Activated effector memory CD4-positive, alpha-beta T cell treated with anti-CD3 and anti-CD28 coated beads, Interleukin-2, amount 50 U/mL, for 16 hours (primary cell): ENCODE measurements around the gene TAGLN.

Experiments
- DNase-seq: peaks from one replicate; pipeline ENCODE4 v3.0.0-alpha.2; 2020

Gene TAGLN

GRCh38 chr11:117181586-117182550 is 17.3 kb upstream of the TAGLN start:
- peak; percentile 50 for DNase-seq

GRCh38 chr11:117182551-117182935 is 16.6 kb upstream of the TAGLN start:
- peak; percentile 51 for DNase-seq

DNA sequence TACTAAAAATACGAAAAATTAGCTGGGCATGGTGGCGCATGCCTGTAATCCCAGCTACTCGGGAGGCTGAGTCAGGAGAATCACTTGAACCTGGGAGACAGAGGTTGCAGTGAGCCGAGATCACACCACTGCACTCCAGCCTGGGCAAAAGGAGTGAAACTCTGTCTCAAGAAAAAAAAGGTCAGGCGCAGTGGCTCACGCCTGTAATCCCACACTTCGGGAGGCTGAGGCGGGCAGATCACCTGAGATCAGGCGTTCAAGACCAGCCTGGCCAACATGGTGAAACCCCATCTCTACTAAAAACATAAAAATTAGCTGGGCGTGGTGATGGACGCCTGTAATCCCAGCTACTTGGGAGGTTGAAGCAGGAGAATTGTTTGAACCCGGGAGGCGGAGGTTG is 16.0 kb upstream of the TAGLN start:
- peak; percentile 44 for DNase-seq

DNA sequence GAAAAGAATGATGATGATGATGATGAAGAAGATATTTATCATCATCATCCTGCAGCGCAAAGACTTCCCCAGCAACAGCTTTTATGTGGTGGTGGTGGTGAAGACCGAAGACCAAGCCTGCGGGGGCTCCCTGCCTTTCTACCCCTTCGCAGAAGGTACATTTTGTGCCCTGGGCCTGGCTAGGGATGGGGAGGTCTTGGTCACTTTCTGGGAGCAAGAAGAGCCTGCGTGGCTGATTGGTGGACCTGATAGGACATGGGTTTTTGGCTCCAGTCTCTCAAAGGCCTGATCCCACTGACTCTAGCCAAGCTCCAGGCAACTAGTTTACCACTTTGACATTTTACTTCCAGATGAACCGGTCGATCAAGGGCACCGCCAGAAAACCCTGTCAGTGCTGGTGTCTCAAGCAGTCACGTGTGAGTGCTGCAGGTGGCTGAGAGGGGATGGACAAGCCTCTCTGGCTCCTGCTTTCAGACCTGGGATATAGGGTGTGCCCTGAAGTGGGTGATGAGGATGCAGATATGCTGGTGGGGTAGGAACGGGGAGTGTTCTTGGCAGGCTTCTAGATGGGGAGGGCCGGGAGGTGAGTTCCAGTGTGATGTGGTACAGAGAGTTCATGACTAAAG is 15.3 kb upstream of the TAGLN start:
- DNase-seq: peak; percentile 43

DNA sequence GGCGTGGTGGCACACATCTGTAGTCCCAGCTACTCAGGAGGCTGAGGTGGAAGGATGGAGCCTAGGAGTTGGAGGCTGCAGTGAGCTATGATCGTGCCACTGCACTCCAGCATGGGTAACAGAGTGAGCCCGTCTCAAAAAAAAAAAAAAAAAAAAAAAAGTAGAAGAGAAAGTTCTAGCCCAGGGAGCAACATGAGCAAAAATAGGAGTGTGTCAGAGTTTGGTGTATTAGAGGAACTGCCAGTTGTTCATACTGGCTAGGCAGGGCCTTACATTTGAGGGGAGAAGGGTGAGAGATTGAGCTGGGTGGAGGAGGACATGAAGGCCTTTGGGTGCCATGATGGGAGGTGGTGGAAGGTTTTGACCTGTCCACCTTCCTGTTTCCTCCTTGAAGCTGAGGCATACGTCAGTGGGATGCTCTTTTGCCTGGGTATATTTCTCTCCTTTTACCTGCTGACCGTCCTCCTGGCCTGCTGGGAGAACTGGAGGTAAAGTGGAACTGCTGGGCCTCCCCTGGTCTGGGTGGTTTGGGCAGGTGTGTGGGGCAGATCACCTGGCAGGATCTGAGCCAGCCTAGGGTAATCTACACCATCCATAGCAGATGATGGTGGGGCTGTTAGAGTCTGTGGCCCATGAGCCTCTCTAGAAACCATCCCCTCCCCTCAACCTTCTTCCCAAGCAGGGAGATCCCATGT is 13.3 kb upstream of the TAGLN start:
- DNase-seq: peak; percentile 17

GRCh38 chr11:117186431-117186761 is 12.8 kb upstream of the TAGLN start:
- DNase-seq: peak; percentile 53

GRCh38 chr11:117187007-117187406 is 12.2 kb upstream of the TAGLN start:
- peak; percentile 30 for DNase-seq

- no peak for DNase-seq
Observed at GRCh38 chr11:117187428-117187798, 11.8 kb upstream of the TAGLN start.

GRCh38 chr11:117187799-117188481 is 11.2 kb upstream of the TAGLN start:
- DNase-seq: peak; percentile 57

GRCh38 chr11:117188620-117189081 is 10.5 kb upstream of the TAGLN start:
- peak; percentile 52 for DNase-seq

GRCh38 chr11:117189191-117189940 is 9.8 kb upstream of the TAGLN start:
- peak; percentile 38 for DNase-seq

DNA sequence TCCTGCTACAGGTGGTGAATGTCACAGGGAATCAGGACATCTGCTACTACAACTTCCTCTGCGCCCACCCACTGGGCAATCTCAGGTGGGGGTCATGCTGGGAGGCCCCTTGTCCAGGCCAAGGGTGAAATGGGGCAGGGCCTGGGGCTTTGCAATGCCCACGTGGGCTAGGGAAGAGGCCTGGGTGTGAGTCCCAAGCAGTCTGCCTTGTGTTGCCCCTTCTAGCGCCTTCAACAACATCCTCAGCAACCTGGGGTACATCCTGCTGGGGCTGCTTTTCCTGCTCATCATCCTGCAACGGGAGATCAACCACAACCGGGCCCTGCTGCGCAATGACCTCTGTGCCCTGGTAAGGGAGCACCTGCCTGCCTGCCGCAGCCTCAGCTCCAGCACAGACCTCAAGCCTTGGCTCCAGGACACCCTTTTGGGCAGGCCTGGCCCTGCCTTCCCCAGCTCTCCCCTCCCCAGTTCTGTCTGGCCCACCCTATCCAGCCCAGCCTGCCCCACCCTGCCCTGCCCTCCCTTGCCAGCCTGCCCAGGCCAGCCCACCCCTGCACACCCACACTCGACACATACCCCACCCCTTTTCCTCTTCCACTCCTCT is 9.1 kb upstream of the TAGLN start:
- peak; percentile 47 for DNase-seq

- DNase-seq: peak; percentile 50
Observed at GRCh38 chr11:117191680-117192400, 7.3 kb upstream of the TAGLN start.

- DNase-seq: no peak
Observed at GRCh38 chr11:117192401-117192875, 6.7 kb upstream of the TAGLN start.

DNA sequence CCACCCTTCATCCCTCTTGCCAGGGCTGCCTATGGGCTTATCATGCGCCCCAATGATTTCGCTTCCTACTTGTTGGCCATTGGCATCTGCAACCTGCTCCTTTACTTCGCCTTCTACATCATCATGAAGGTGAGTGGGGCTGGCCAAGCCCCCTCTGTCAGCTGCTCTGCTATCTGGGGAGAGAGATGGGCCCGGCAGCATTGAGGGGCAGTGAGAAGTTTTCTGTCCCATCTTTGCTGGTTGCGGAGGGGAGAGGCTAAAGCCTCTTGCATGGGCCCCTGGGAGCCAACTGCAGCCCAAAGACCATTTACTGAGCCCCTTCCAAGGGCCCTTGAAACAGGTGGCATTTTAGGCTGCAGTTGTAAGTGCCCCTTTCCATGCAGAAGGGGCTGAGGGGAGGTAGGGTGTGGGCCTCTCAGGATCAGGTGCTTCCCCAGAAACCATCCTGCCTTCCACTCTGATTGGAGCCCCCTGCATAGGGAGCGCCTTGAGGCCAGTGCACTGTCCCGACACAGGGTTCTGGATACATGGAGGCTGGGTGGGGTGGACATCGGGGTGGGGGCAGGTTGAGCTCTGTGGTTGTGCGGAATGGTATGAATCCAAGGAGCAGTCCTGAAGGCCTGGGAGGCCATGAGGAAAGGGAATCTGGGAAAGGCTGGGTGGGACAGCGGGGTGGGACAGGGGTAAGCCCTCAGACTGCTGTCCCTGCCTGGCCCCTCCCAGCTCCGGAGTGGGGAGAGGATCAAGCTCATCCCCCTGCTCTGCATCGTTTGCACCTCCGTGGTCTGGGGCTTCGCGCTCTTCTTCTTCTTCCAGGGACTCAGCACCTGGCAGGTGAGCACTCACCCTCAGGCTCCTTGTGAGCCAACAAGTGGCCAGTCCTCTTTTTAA is 5.8 kb upstream of the TAGLN start:
- DNase-seq: no peak

GRCh38 chr11:117194267-117194666 is 4.9 kb upstream of the TAGLN start:
- no peak for DNase-seq

DNA sequence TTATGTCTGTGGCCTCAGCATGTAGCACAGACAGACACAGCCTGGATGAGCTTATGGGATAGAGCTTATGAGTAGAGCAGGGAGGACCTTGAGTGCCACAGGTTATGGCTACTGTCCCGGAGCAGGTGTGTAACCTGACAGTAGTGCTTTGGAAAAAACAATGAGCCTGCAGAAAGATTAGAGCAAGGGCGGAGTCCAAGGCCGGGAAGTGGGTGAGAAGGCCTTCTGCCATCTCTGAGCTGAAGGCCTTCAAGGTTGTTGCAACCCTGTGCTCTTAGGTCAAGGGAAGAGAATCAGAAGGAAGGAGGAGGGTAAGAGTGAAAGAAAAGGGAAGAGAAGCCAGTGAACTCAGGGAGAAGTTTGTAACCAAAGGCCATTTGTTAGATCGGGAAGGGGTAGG is 3.9 kb upstream of the TAGLN start:
- no peak for DNase-seq

DNA sequence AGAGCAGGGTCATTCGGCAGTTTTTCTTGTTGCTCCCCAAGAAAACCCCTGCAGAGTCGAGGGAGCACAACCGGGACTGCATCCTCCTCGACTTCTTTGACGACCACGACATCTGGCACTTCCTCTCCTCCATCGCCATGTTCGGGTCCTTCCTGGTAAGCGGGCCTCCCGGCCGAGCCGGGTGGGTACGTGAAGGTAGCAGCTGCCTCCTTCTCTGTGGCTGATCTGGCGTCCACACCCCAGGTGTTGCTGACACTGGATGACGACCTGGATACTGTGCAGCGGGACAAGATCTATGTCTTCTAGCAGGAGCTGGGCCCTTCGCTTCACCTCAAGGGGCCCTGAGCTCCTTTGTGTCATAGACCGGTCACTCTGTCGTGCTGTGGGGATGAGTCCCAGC is 3.4 kb upstream of the TAGLN start:
- no peak for DNase-seq

GRCh38 chr11:117197006-117197405 is 2.2 kb upstream of the TAGLN start:
- DNase-seq: no peak
